HCT116 (cell line): ENCODE measurements around the gene PHOSPHO1.

Source experiments
- CBX3 ChIP-seq: IDR thresholded peaks from 2 replicates; pipeline ENCODE4 v1.6.1; 2012; ENCODE audit warnings: low read depth
- EZH2 ChIP-seq: fragments of 200-600 bp; sonication (generic); IDR thresholded peaks from 2 replicates; pipeline ENCODE4 v1.6.1; 2017; ENCODE audit warnings: antibody characterized with exemption, mixed run types
- YY1 ChIP-seq: IDR thresholded peaks from 2 replicates; pipeline ENCODE4 v1.6.1; 2011; ENCODE audit warnings: low read length, low read depth, moderate library complexity, mild to moderate bottlenecking; ENCODE audit not compliant: insufficient replicate concordance; ENCODE audit errors: extremely low read depth

GRCh38 chr17:49230636-49231562, at the start of gene PHOSPHO1:
- no peak for TF ChIP-seq CBX3
- TF ChIP-seq EZH2 = no peak
- TF ChIP-seq YY1 = no peak
